NCI-H1417 treated with DMSO at 0.1 percent for 48 hours (cell line): ENCODE measurements around the gene NECTIN1.

Experiments
- DNase-seq: peaks from one replicate; lab custom pipeline; 2025; lab: John Stamatoyannopoulos, UW

The NECTIN1 gene

GRCh38 chr11:119712459-119713358, 16.3 kb downstream of the NECTIN1 start:
- no peak for DNase-seq

GRCh38 chr11:119712006-119712405, 17.0 kb downstream of the NECTIN1 start:
- no peak for DNase-seq

- DNase-seq = no peak
These were observed 17.5 kb downstream of the NECTIN1 start for GRCh38 chr11:119711476-119711875.

- DNase-seq = no peak
These were observed 18.6 kb downstream of the NECTIN1 start for GRCh38 chr11:119710417-119710816.

- DNase-seq = peak; percentile 47
These were observed 19.2 kb downstream of the NECTIN1 start for GRCh38 chr11:119709638-119710346.

GRCh38 chr11:119709171-119709570, 19.8 kb downstream of the NECTIN1 start:
- no peak for DNase-seq

- no peak for DNase-seq
These were observed 20.6 kb downstream of the NECTIN1 start for GRCh38 chr11:119708384-119708783.

GRCh38 chr11:119706887-119707286, 22.1 kb downstream of the NECTIN1 start:
- DNase-seq = no peak

- no peak for DNase-seq
These were observed 23.0 kb downstream of the NECTIN1 start for GRCh38 chr11:119706029-119706428.

GRCh38 chr11:119705362-119705761, 23.6 kb downstream of the NECTIN1 start:
- no peak for DNase-seq

GRCh38 chr11:119704849-119705248, 24.2 kb downstream of the NECTIN1 start:
- no peak for DNase-seq

- no peak for DNase-seq
These were observed 27.1 kb downstream of the NECTIN1 start for GRCh38 chr11:119701591-119702549.

- DNase-seq = no peak
These were observed 28.3 kb downstream of the NECTIN1 start for GRCh38 chr11:119700536-119701346.

GRCh38 chr11:119700030-119700429, 29.0 kb downstream of the NECTIN1 start:
- DNase-seq = no peak

GRCh38 chr11:119699227-119699626, 29.8 kb downstream of the NECTIN1 start:
- DNase-seq = no peak

- DNase-seq = no peak
These were observed 31.1 kb downstream of the NECTIN1 start for GRCh38 chr11:119697882-119698281.

- DNase-seq = no peak
These were observed 31.6 kb downstream of the NECTIN1 start for GRCh38 chr11:119697445-119697844.

- DNase-seq = peak; percentile 25
These were observed 32.4 kb downstream of the NECTIN1 start for GRCh38 chr11:119696378-119697222.

- DNase-seq = no peak
These were observed 34.7 kb downstream of the NECTIN1 start for GRCh38 chr11:119694334-119694733.

- no peak for DNase-seq
These were observed 35.7 kb downstream of the NECTIN1 start for GRCh38 chr11:119693253-119693815.
